Germinal center (tissue), 1 donor: ENCODE results near the gene CT83.

Source experiments
- DNase-seq: peaks from one replicate; pipeline ENCODE4 v3.0.0; 2012; ENCODE audit warnings: mixed read lengths, low spot score

Gene CT83, protein sequence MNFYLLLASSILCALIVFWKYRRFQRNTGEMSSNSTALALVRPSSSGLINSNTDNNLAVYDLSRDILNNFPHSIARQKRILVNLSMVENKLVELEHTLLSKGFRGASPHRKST

GRCh38 chrX:116462822-116463221, at the start of gene CT83:
Gene CT83, minus strand, starts transcription at chrX:116462976. Its CDS starts 120 bp downstream, at chrX:116462856.
- no peak for DNase-seq

GRCh38 chrX:116499780-116500179, 37.0 kb upstream of the CT83 start:
- no peak for DNase-seq

- DNase-seq: no peak
Measured at GRCh38 chrX:116493271-116493670, 30.5 kb upstream of the CT83 start.

DNA sequence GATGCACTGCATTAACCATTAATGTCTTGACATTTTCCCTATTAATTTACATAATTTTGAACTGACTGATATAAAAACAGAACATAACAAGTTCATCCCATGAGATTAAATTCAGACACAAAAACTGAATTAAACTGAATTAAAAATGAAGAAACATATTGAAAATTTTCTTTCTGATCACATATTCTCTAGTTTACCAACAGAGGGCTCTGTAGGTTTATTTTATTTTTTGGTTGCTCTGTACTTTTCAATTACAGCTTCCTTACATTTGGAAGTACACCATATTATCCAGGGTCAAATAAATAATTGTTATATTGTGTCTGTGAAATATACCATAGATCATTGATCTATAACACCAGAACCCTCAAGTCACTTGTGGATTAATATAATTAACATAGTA, 27.3 kb upstream of the CT83 start:
- no peak for DNase-seq

DNA sequence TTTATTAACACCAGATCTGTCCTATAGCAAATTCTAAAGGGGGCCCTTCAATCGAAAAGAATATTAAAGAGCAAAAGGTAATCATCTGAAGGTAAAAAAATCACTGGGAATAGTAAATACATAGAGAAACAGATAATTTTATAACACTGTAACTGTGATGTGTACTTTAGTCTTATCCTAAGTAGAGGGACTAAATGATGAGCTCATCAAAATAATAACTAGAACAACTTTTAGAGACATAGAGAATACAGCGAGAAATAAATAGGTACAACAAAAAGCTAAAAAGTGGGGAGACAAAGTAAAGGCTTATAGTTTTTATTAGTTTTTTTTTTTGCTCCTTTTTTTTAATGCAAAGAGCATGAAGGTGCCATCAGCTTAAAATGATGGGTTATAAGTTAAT, 17.3 kb upstream of the CT83 start:
- DNase-seq: no peak

DNA sequence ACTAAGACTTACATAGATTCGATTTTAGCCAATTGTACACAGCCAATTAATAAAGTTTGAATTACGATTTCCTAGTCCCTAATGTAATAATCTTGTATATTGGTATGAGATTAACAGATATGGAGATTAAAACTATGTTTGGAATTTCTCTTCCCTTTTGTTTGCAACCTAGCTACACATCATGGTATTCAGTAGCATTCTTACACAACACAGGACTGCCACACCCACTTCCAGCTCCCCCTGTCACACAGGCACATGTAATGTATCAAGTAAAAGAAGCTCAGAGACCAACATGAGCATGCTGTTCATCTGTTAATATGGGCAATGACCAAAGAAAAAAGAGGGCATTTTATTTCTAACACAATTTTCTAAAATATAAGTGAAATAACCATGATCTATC, 13.6 kb downstream of the CT83 start:
- DNase-seq: no peak

GRCh38 chrX:116436358-116436816, 26.4 kb downstream of the CT83 start, which contains the start of gene SLC6A14:
Gene SLC6A14, plus strand, starts transcription at chrX:116436606. Its CDS starts 104 bp downstream, at chrX:116436710.
- no peak for DNase-seq

- DNase-seq: no peak
Measured at GRCh38 chrX:116435597-116435996, 27.2 kb downstream of the CT83 start.

DNA sequence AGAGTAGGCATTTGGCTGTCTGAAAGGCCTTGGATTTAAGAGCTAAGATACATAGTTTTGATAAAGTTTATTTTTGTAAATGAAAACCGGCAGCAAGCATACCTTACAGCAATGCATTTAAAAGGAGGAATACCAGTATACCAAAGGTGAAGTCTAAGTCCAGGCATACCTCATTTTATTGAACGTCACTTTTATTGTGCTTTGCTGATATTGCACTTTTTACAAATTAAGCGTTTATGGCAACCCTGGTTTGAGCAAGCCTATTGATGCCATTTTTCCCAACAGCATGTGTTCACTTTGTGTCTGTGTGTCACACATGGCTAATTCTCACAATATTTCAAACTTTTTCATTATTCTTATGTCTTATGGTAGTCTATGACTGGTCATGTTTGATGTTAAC, 34.8 kb downstream of the CT83 start:
- no peak for DNase-seq

GRCh38 chrX:116417968-116418367, 44.8 kb downstream of the CT83 start:
- DNase-seq: no peak

GRCh38 chrX:116417214-116417613, 45.6 kb downstream of the CT83 start:
- DNase-seq: no peak

DNA sequence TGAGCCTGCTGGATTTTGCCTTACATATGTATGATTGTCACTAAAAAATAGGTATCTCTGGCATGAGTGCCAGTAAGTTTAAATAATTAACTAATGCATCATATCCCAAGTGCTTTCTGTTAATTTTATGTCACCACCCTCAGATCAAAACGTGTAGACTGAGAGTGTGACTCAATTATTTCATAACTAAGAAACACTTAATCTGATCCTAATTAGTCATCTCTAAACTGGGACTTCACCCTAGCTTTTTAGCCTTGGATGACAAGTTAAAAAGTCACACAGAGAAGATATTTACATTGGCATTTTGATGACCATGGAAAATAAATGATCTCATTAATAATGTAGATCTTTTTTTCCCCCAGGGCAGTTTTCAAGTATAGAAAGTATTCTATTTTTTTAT, 49.5 kb downstream of the CT83 start:
- DNase-seq: no peak
